ENCODE data around the gene H3-3A. TPM values are rescaled to one million over a fixed set of nuclear protein-coding genes. Genes with fewer than 3 reads are reported as not detected.

Gene H3-3A
- total and polyA plus RNA-seq, 2 of the 8 experiments (the other 6 are each of a cell fraction or from before 2014, with no cell fraction given) = 1,157 to 1,223 TPM

GRCh38 chr1:226052061-226052460 is 10.5 kb upstream of the H3-3A start (continued):
- TF ChIP-seq RNF2 (IDR thresholded peaks at IDR 0.05; ENCODE audit: borderline replicate concordance, low read depth, low read length, missing control alignments, poor library complexity, severe bottlenecking) = no peak
- no peak for TF ChIP-seq MAFK (IDR thresholded peaks at IDR 0.05; ENCODE audit: low read depth, low read length)
- TF ChIP-seq RFX5 (IDR thresholded peaks at IDR 0.05; ENCODE audit: borderline replicate concordance, low read depth, low read length) = no peak
- no peak for TF ChIP-seq JUND (IDR thresholded peaks at IDR 0.05; ENCODE audit: low read length)
- TF ChIP-seq BRCA1 (IDR thresholded peaks at IDR 0.05; ENCODE audit: low read depth, low read length) = no peak
- TF ChIP-seq TCF12 (IDR thresholded peaks at IDR 0.05; ENCODE audit: low read depth, low read length) = no peak
- TF ChIP-seq CBX5 (IDR thresholded peaks at IDR 0.05; ENCODE audit: low read depth, low read length) = no peak

Data from H1 (cell line).